ENCODE measurements around the gene CALN1. TPM values are rescaled to one million over a fixed set of nuclear protein-coding genes. Genes with fewer than 3 reads are reported as not detected.

Gene CALN1
- total RNA-seq, 5 donors from 2014 or later (not counting 1 experiment from before 2014, with no cell fraction given): 0.03 to 0.26 (median 0.05) TPM

GRCh38 chr7:71868797-71869196 is 543.3 kb downstream of the CALN1 start:
- no peaks in the 10 kb centered on the region for H3K27me3 ChIP-seq (replicated peaks in 1 of 2; ENCODE audit: control insufficient read depth in 2 of 2, extremely low read depth in 1 of 2, insufficient read depth in 2 of 2, low read length in 1 of 2)
- WGBS (ENCODE audit: insufficient coverage): no CpG with 5 or more reads among the region's 1 CpG
- H3K27ac ChIP-seq (ENCODE audit: low read length): no peak overlapping the region
- Mint-ChIP-seq H3K4me3 (no peak overlapping the region), H3K27me3 (no peaks in the 10 kb centered on the region), H3K36me3 (no peaks in the 10 kb centered on the region), H3K27ac (no peak overlapping the region), H3K4me1 (no peaks in the 10 kb centered on the region), H3K9me3 (peaks cover 3 to 16% (median 7%) of the 10 kb centered on the region in 3 donors)
- H3K4me3 ChIP-seq (ENCODE audit: control insufficient read depth in 1 of 2, extremely low read depth in 1 of 2, low read length in 1 of 2): no peak overlapping the region
- ChIA-PET POLR2A (no interaction called here), CTCF (interaction anchor here in 1 of 2 donors (0.7 kb wide), 1 partner anchor 98 kb away, joined by 3 read pairs; no protein-coding TSS in a partner anchor)
- no peak for DNase-seq
- no peaks in the 10 kb centered on the region for H3K4me1 ChIP-seq (ENCODE audit: control insufficient read depth in 1 of 2, extremely low read depth in 1 of 2, insufficient read depth in 2 of 2, low read length in 2 of 2)
- H3K9me3 ChIP-seq: no peaks in the 10 kb centered on the region
- no peak for ATAC-seq (replicated peaks in 1 of 4)
- H3K36me3 ChIP-seq (ENCODE audit: control insufficient read depth in 2 of 2, extremely low read depth in 1 of 2, insufficient read depth in 1 of 2, low read length in 1 of 2): no peaks in the 10 kb centered on the region

- no peak overlapping the region for H3K27ac ChIP-seq (ENCODE audit: low read length)
- POLR2A ChIA-PET: no interaction called here
- Mint-ChIP-seq H3K27me3 (no peaks in the 10 kb centered on the region), H3K9me3 (peaks cover 3 to 17% (median 7%) of the 10 kb centered on the region in 3 donors), H3K4me1 (no peaks in the 10 kb centered on the region), H3K4me3 (no peak overlapping the region), H3K36me3 (no peaks in the 10 kb centered on the region), H3K27ac (no peak overlapping the region)
- H3K4me3 ChIP-seq (ENCODE audit: control insufficient read depth in 1 of 2, extremely low read depth in 1 of 2, low read length in 1 of 2): no peak overlapping the region
- CTCF ChIA-PET: no interaction called here
- no CpG with 5 or more reads among the region's 8 CpGs for WGBS (ENCODE audit: insufficient coverage)
- H3K9me3 ChIP-seq: no peaks in the 10 kb centered on the region
- H3K27me3 ChIP-seq (replicated peaks in 1 of 2; ENCODE audit: control insufficient read depth in 2 of 2, extremely low read depth in 1 of 2, insufficient read depth in 2 of 2, low read length in 1 of 2): no peaks in the 10 kb centered on the region
- no peaks in the 10 kb centered on the region for H3K4me1 ChIP-seq (ENCODE audit: control insufficient read depth in 1 of 2, extremely low read depth in 1 of 2, insufficient read depth in 2 of 2, low read length in 2 of 2)
- no peaks in the 10 kb centered on the region for H3K36me3 ChIP-seq (ENCODE audit: control insufficient read depth in 2 of 2, extremely low read depth in 1 of 2, insufficient read depth in 1 of 2, low read length in 1 of 2)
- no peak for DNase-seq
- no peak for ATAC-seq (replicated peaks in 1 of 4)
Observed at GRCh38 chr7:71867626-71868025, 544.5 kb downstream of the CALN1 start.

GRCh38 chr7:71865172-71865571 is 547.0 kb downstream of the CALN1 start:
- Mint-ChIP-seq H3K4me1 (no peaks in the 10 kb centered on the region), H3K9me3 (peaks cover 4 to 22% (median 8%) of the 10 kb centered on the region in 3 donors), H3K4me3 (no peak overlapping the region), H3K27me3 (no peaks in the 10 kb centered on the region), H3K36me3 (no peaks in the 10 kb centered on the region), H3K27ac (no peak overlapping the region)
- WGBS (ENCODE audit: insufficient coverage): 95% methylated on average over 4 of the region's 6 CpGs
- Histone ChIP-seq H3K27me3 (replicated peaks in 1 of 2; ENCODE audit: control insufficient read depth in 2 of 2, extremely low read depth in 1 of 2, insufficient read depth in 2 of 2, low read length in 1 of 2) (no peaks in the 10 kb centered on the region), H3K4me1 (ENCODE audit: control insufficient read depth in 1 of 2, extremely low read depth in 1 of 2, insufficient read depth in 2 of 2, low read length in 2 of 2) (no peaks in the 10 kb centered on the region), H3K36me3 (ENCODE audit: control insufficient read depth in 2 of 2, extremely low read depth in 1 of 2, insufficient read depth in 1 of 2, low read length in 1 of 2) (no peaks in the 10 kb centered on the region), H3K4me3 (ENCODE audit: control insufficient read depth in 1 of 2, extremely low read depth in 1 of 2, low read length in 1 of 2) (no peak overlapping the region), H3K27ac (ENCODE audit: low read length) (no peak overlapping the region), H3K9me3 (no peaks in the 10 kb centered on the region)
- CTCF ChIA-PET: no interaction called here
- POLR2A ChIA-PET: no interaction called here
- ATAC-seq (replicated peaks in 1 of 4): no peak
- DNase-seq: no peak

GRCh38 chr7:71864130-71864529 is 548.0 kb downstream of the CALN1 start:
- H3K27me3 Mint-ChIP-seq: no peaks in the 10 kb centered on the region
- DNase-seq (no peak), ATAC-seq (replicated peaks in 1 of 4) (no peak)
- H3K4me1 ChIP-seq (ENCODE audit: control insufficient read depth in 1 of 2, extremely low read depth in 1 of 2, insufficient read depth in 2 of 2, low read length in 2 of 2): no peaks in the 10 kb centered on the region
- no peak overlapping the region for H3K4me3 Mint-ChIP-seq
- H3K27ac ChIP-seq (ENCODE audit: low read length): no peak overlapping the region
- CTCF ChIA-PET: no interaction called here
- peaks cover 4 to 22% (median 8%) of the 10 kb centered on the region in 3 donors for H3K9me3 Mint-ChIP-seq
- no peaks in the 10 kb centered on the region for H3K27me3 ChIP-seq (replicated peaks in 1 of 2; ENCODE audit: control insufficient read depth in 2 of 2, extremely low read depth in 1 of 2, insufficient read depth in 2 of 2, low read length in 1 of 2)
- H3K36me3 Mint-ChIP-seq: no peaks in the 10 kb centered on the region
- H3K9me3 ChIP-seq: no peaks in the 10 kb centered on the region
- no peak overlapping the region for H3K27ac Mint-ChIP-seq
- no CpG with 5 or more reads among the region's 4 CpGs for WGBS (ENCODE audit: insufficient coverage)
- H3K4me3 ChIP-seq (ENCODE audit: control insufficient read depth in 1 of 2, extremely low read depth in 1 of 2, low read length in 1 of 2): no peak overlapping the region
- H3K36me3 ChIP-seq (ENCODE audit: control insufficient read depth in 2 of 2, extremely low read depth in 1 of 2, insufficient read depth in 1 of 2, low read length in 1 of 2): no peaks in the 10 kb centered on the region
- H3K4me1 Mint-ChIP-seq: no peaks in the 10 kb centered on the region
- POLR2A ChIA-PET: no interaction called here

- no peak overlapping the region for H3K27ac ChIP-seq (ENCODE audit: low read length)
- Mint-ChIP-seq H3K4me3 (no peak overlapping the region), H3K36me3 (no peaks in the 10 kb centered on the region), H3K27ac (no peak overlapping the region), H3K4me1 (no peaks in the 10 kb centered on the region), H3K9me3 (peaks cover 0 to 23% (median 5%) of the 10 kb centered on the region in 3 donors), H3K27me3 (no peaks in the 10 kb centered on the region)
- DNase-seq: no peak
- ATAC-seq (replicated peaks in 1 of 4): no peak
- H3K4me3 ChIP-seq (ENCODE audit: control insufficient read depth in 1 of 2, extremely low read depth in 1 of 2, low read length in 1 of 2): no peak overlapping the region
- H3K36me3 ChIP-seq (ENCODE audit: control insufficient read depth in 2 of 2, extremely low read depth in 1 of 2, insufficient read depth in 1 of 2, low read length in 1 of 2): no peaks in the 10 kb centered on the region
- no peaks in the 10 kb centered on the region for H3K9me3 ChIP-seq
- no peaks in the 10 kb centered on the region for H3K27me3 ChIP-seq (replicated peaks in 1 of 2; ENCODE audit: control insufficient read depth in 2 of 2, extremely low read depth in 1 of 2, insufficient read depth in 2 of 2, low read length in 1 of 2)
- 67% methylated on average over 1 of the region's 4 CpGs for WGBS (ENCODE audit: insufficient coverage)
- CTCF ChIA-PET: no interaction called here
- no peaks in the 10 kb centered on the region for H3K4me1 ChIP-seq (ENCODE audit: control insufficient read depth in 1 of 2, extremely low read depth in 1 of 2, insufficient read depth in 2 of 2, low read length in 2 of 2)
- POLR2A ChIA-PET: no interaction called here
Observed at GRCh38 chr7:71860572-71860971, 551.6 kb downstream of the CALN1 start.

GRCh38 chr7:71857338-71857737 is 554.8 kb downstream of the CALN1 start:
- H3K36me3 Mint-ChIP-seq: no peaks in the 10 kb centered on the region
- H3K4me3 Mint-ChIP-seq: no peak overlapping the region
- CTCF ChIA-PET: no interaction called here
- WGBS (ENCODE audit: insufficient coverage): 80% methylated on average over 1 of the region's 6 CpGs
- Histone ChIP-seq H3K27me3 (replicated peaks in 1 of 2; ENCODE audit: control insufficient read depth in 2 of 2, extremely low read depth in 1 of 2, insufficient read depth in 2 of 2, low read length in 1 of 2) (no peaks in the 10 kb centered on the region), H3K9me3 (no peaks in the 10 kb centered on the region), H3K27ac (ENCODE audit: low read length) (no peak overlapping the region), H3K4me1 (ENCODE audit: control insufficient read depth in 1 of 2, extremely low read depth in 1 of 2, insufficient read depth in 2 of 2, low read length in 2 of 2) (no peaks in the 10 kb centered on the region), H3K4me3 (ENCODE audit: control insufficient read depth in 1 of 2, extremely low read depth in 1 of 2, low read length in 1 of 2) (no peak overlapping the region), H3K36me3 (ENCODE audit: control insufficient read depth in 2 of 2, extremely low read depth in 1 of 2, insufficient read depth in 1 of 2, low read length in 1 of 2) (no peaks in the 10 kb centered on the region)
- no peaks in the 10 kb centered on the region for H3K27me3 Mint-ChIP-seq
- H3K9me3 Mint-ChIP-seq: peaks cover 0 to 13% (median 3%) of the 10 kb centered on the region in 3 donors
- POLR2A ChIA-PET: no interaction called here
- H3K4me1 Mint-ChIP-seq: no peaks in the 10 kb centered on the region
- no peak overlapping the region for H3K27ac Mint-ChIP-seq
- DNase-seq: no peak
- no peak for ATAC-seq (replicated peaks in 1 of 4)
